PC-3 (cell line): ENCODE measurements around the gene ADGRG1. TPM values are rescaled to one million over a fixed set of nuclear protein-coding genes. Genes with fewer than 3 reads are reported as not detected.

Source experiments
- ATAC-seq: fragments of 200-7000 bp; cut with Tn5 transposase; 2 replicates; pipeline ENCODE4 v1.9.1; 2020; ENCODE audit warnings: mild to moderate bottlenecking, moderate library complexity
- BruUV-seq: library from RNA; stranded (reverse); fragments of 400-500 nt; replicated peaks from 2 replicates; lab custom pipeline; 2021; lab: Mats Ljungman, UMichigan
- CTCF ChIA-PET: fragments of 300-600 bp; sonication (Branson Sonifier 250); formaldehyde crosslinking; loops from one replicate; lab custom pipeline; 2022; ENCODE audit warnings: antibody characterized with exemption; lab: Charles Lee
- POLR2A ChIA-PET: fragments of 300-600 bp; sonication (Branson Sonifier 250); formaldehyde crosslinking; loops from one replicate; lab custom pipeline; 2022; ENCODE audit warnings: antibody characterized with exemption; ENCODE audit not compliant: unreplicated experiment; lab: Charles Lee
- DNase-seq: peaks from one replicate; pipeline ENCODE4 v3.0.0-alpha.2; 2015
- H2AFZ ChIP-seq: fragments of 300-600 bp; sonication (generic); 2 replicates; pipeline ENCODE4 v1.6.0; 2016; ENCODE audit warnings: antibody characterized with exemption, low read length
- H3F3A ChIP-seq: fragments of 300-600 bp; sonication (generic); one replicate; pipeline ENCODE4 v1.6.0; 2017; ENCODE audit warnings: antibody characterized with exemption, low read length, control low read depth, mild to moderate bottlenecking; ENCODE audit not compliant: unreplicated experiment
- H3K27ac ChIP-seq: fragments of 300-600 bp; sonication (generic); 2 replicates; pipeline ENCODE4 v1.5.1; 2016; ENCODE audit warnings: mild to moderate bottlenecking, low read length
- H3K27me3 ChIP-seq: fragments of 300-600 bp; sonication (generic); 2 replicates; pipeline ENCODE4 v1.6.1; 2016; ENCODE audit warnings: low read length, mixed read lengths
- H3K36me3 ChIP-seq: fragments of 300-600 bp; sonication (generic); 2 replicates; pipeline ENCODE4 v1.6.1; 2016; ENCODE audit warnings: low read depth, mixed run types, low read length, mixed read lengths
- H3K4me1 ChIP-seq: fragments of 300-600 bp; sonication (generic); 2 replicates; pipeline ENCODE4 v1.5.1; 2016; ENCODE audit warnings: low read length; ENCODE audit not compliant: insufficient read depth
- H3K4me2 ChIP-seq: fragments of 300-600 bp; sonication (generic); 2 replicates; pipeline ENCODE4 v1.6.0; 2016; ENCODE audit warnings: low read length
- H3K4me3 ChIP-seq: fragments of 300-600 bp; sonication (generic); 2 replicates; pipeline ENCODE4 v1.5.1; 2016; ENCODE audit warnings: mild to moderate bottlenecking, low read length, mixed read lengths
- H3K79me2 ChIP-seq: fragments of 300-600 bp; sonication (generic); 2 replicates; pipeline ENCODE4 v1.6.1; 2017; ENCODE audit warnings: low read length, mixed read lengths
- H3K9ac ChIP-seq: fragments of 300-600 bp; sonication (generic); 2 replicates; pipeline ENCODE4 v1.6.0; 2016; ENCODE audit warnings: mild to moderate bottlenecking, low read length
- H3K9me2 ChIP-seq: fragments of 300-600 bp; sonication (generic); replicated peaks from 2 replicates; pipeline ENCODE4 v1.6.1; 2016; ENCODE audit warnings: mixed run types, low read length, mixed read lengths
- H3K9me3 ChIP-seq: fragments of 300-600 bp; sonication (generic); 2 replicates; pipeline ENCODE4 v1.6.1; 2016; ENCODE audit warnings: low read length, mixed read lengths
- H4K20me1 ChIP-seq: fragments of 300-600 bp; sonication (generic); 2 replicates; pipeline ENCODE4 v1.6.1; 2016; ENCODE audit warnings: low read length, mixed read lengths
- CTCF ChIP-seq: fragments of 300-600 bp; sonication (generic); conservative IDR thresholded peaks from 2 replicates; pipeline ENCODE4 v1.5.1; 2017; ENCODE audit warnings: antibody characterized with exemption, low read depth, mild to moderate bottlenecking, low read length
- EZH2 ChIP-seq: fragments of 300-600 bp; sonication (generic); IDR thresholded peaks from one replicate; pipeline ENCODE4 v1.6.1; 2017; ENCODE audit warnings: antibody characterized with exemption, mild to moderate bottlenecking, low read length; ENCODE audit not compliant: unreplicated experiment
- EZH2phosphoT487 ChIP-seq: fragments of 300-600 bp; sonication (generic); IDR thresholded peaks from 2 replicates; pipeline ENCODE4 v1.6.1; 2018; ENCODE audit warnings: mild to moderate bottlenecking, antibody characterized with exemption, low read length, borderline replicate concordance
- intact Hi-C: fragments of 100-400 bp; cut with micrococcal nuclease; formaldehyde crosslinking; loops from 2 replicates; pipeline ENCODE4 v1.9.0; 2023
- total RNA-seq: library from RNA; depleted of rRNA; stranded (reverse); fragments of >200 nt; gene quantifications from 2 replicates; pipeline ENCODE4 v1.2.3, GENCODE V29; 2014

The ADGRG1 gene
- total RNA-seq, 1 experiment from 2014 or later, result 33.7 TPM

GRCh38 chr16:57630407-57630797 is 2.0 kb downstream of the ADGRG1 start:
- no peak for DNase-seq
- POLR2A ChIA-PET, result no interaction called here
- H3K4me1 ChIP-seq, result peaks cover 68% of the 10 kb centered on the region
- no peak for ATAC-seq
- H3K27me3 ChIP-seq, result no peaks in the 10 kb centered on the region
- no TSS peak for BruUV-seq
- H3K36me3 ChIP-seq, result no peaks in the 10 kb centered on the region; the same call in 1 of the 2 replicates
- no peaks in the 10 kb centered on the region for H3F3A ChIP-seq
- H4K20me1 ChIP-seq, result no peaks in the 10 kb centered on the region
- H3K4me3 ChIP-seq, result no peak overlapping the region
- intact Hi-C loops, result no loop called here
- no peaks in the 10 kb centered on the region for H3K9me2 ChIP-seq
- H3K27ac ChIP-seq, result no peak overlapping the region
- CTCF ChIA-PET, result no interaction called here
- no peak overlapping the region for H3K9ac ChIP-seq
- no peak overlapping the region for H3K4me2 ChIP-seq
- no peak for TF ChIP-seq EZH2phosphoT487
- TF ChIP-seq CTCF, result no peak
- no peak for TF ChIP-seq EZH2
- no peaks in the 10 kb centered on the region for H3K9me3 ChIP-seq
- peaks cover 60% of the 10 kb centered on the region for H3K79me2 ChIP-seq
- H2AFZ ChIP-seq, result no peak overlapping the region

GRCh38 chr16:57630931-57631845 is 2.8 kb downstream of the ADGRG1 start:
- ATAC-seq, result no peak
- no TSS peak for BruUV-seq
- CTCF ChIA-PET, result no interaction called here
- no peak overlapping the region for H2AFZ ChIP-seq
- peaks cover 68% of the 10 kb centered on the region for H3K4me1 ChIP-seq
- H3F3A ChIP-seq, result no peaks in the 10 kb centered on the region
- no peaks in the 10 kb centered on the region for H3K9me3 ChIP-seq
- no peak overlapping the region for H3K9ac ChIP-seq
- DNase-seq, result no peak
- no peaks in the 10 kb centered on the region; the same call in 1 of the 2 replicates for H3K36me3 ChIP-seq
- no peaks in the 10 kb centered on the region for H3K9me2 ChIP-seq
- H3K79me2 ChIP-seq, result peaks cover 54% of the 10 kb centered on the region
- no peak overlapping the region for H3K4me3 ChIP-seq
- POLR2A ChIA-PET, result no interaction called here
- no peak overlapping the region for H3K27ac ChIP-seq
- H4K20me1 ChIP-seq, result no peaks in the 10 kb centered on the region
- H3K4me2 ChIP-seq, result no peak overlapping the region
- no peak for TF ChIP-seq EZH2
- TF ChIP-seq CTCF, result no peak
- no peak for TF ChIP-seq EZH2phosphoT487
- intact Hi-C loops, result no loop called here
- H3K27me3 ChIP-seq, result no peaks in the 10 kb centered on the region

- Histone ChIP-seq H3K27me3 (no peaks in the 10 kb centered on the region), H3K9me2 (no peaks in the 10 kb centered on the region), H2AFZ (no peak overlapping the region), H3K36me3 (no peaks in the 10 kb centered on the region; the same call in 1 of the 2 replicates), H3K79me2 (peaks cover 55% of the 10 kb centered on the region), H3K4me1 (peaks cover 54% of the 10 kb centered on the region), H3K9me3 (no peaks in the 10 kb centered on the region), H4K20me1 (no peaks in the 10 kb centered on the region), H3K4me3 (no peak overlapping the region), H3F3A (no peaks in the 10 kb centered on the region), H3K27ac (0 out of 2 replicates have a peak overlapping the region, but pooled peaks have one; percentile 18), H3K4me2 (no peak overlapping the region), H3K9ac (no peak overlapping the region)
- ATAC-seq (no peak), DNase-seq (no peak)
- CTCF ChIA-PET, result no interaction called here
- no TSS peak for BruUV-seq
- TF ChIP-seq EZH2phosphoT487 (no peak), CTCF (no peak), EZH2 (no peak)
- POLR2A ChIA-PET, result interaction anchor here (0.5 kb wide), 1 partner anchor 9 kb away, joined by 4 read pairs; no protein-coding TSS in a partner anchor
- intact Hi-C loops, result no loop called here
Observed at GRCh38 chr16:57632568-57632967, 4.1 kb downstream of the ADGRG1 start.
